Superior temporal gyrus (tissue), 1 donor: ENCODE measurements around the gene SORL1.
A peak's percentile ranks its signal among the peaks of the same experiment; 100 is the strongest.

Experiments
- DNase-seq: peaks from one replicate; pipeline ENCODE4 v3.0.0-alpha.2; 2016; ENCODE audit errors: extremely low spot score

The SORL1 gene

GRCh38 chr11:121583825-121584224 is 131.7 kb downstream of the SORL1 start:
- no peak for DNase-seq

- DNase-seq = no peak
These were observed 134.6 kb downstream of the SORL1 start for GRCh38 chr11:121586750-121587149.

GRCh38 chr11:121587182-121587581 is 135.1 kb downstream of the SORL1 start:
- DNase-seq = no peak

- DNase-seq = no peak
These were observed 136.6 kb downstream of the SORL1 start for GRCh38 chr11:121588747-121589146.

- DNase-seq = no peak
These were observed 137.9 kb downstream of the SORL1 start for GRCh38 chr11:121589946-121590537.

- DNase-seq = no peak
These were observed 138.8 kb downstream of the SORL1 start for GRCh38 chr11:121590772-121591404.

GRCh38 chr11:121591405-121592033 is 139.4 kb downstream of the SORL1 start:
- peak; percentile 95 for DNase-seq

- no peak for DNase-seq
These were observed 140.6 kb downstream of the SORL1 start for GRCh38 chr11:121592708-121593107.

- DNase-seq = no peak
These were observed 143.6 kb downstream of the SORL1 start for GRCh38 chr11:121595717-121596161.

GRCh38 chr11:121596195-121597155 is 144.4 kb downstream of the SORL1 start:
- no peak for DNase-seq

- no peak for DNase-seq
These were observed 151.2 kb downstream of the SORL1 start for GRCh38 chr11:121603316-121603715.

- DNase-seq = no peak
These were observed 152.0 kb downstream of the SORL1 start for GRCh38 chr11:121604152-121604551.

GRCh38 chr11:121606354-121606753 is 154.2 kb downstream of the SORL1 start:
- DNase-seq = no peak

- DNase-seq = no peak
These were observed 155.2 kb downstream of the SORL1 start for GRCh38 chr11:121607341-121607740.

GRCh38 chr11:121608545-121609098 is 156.5 kb downstream of the SORL1 start:
- no peak for DNase-seq

- peak; percentile 30 for DNase-seq
These were observed 158.6 kb downstream of the SORL1 start for GRCh38 chr11:121610706-121611105.

- no peak for DNase-seq
These were observed 159.1 kb downstream of the SORL1 start for GRCh38 chr11:121611242-121611641.

GRCh38 chr11:121613724-121614123 is 161.6 kb downstream of the SORL1 start:
- DNase-seq = no peak

GRCh38 chr11:121614636-121615240 is 162.6 kb downstream of the SORL1 start:
- no peak for DNase-seq

- DNase-seq = no peak
These were observed 163.4 kb downstream of the SORL1 start for GRCh38 chr11:121615501-121615900.

GRCh38 chr11:121618516-121618915 is 166.4 kb downstream of the SORL1 start:
- DNase-seq = no peak
